GM12878 (cell line): ENCODE measurements around the gene CREB3L1. TPM values are rescaled to one million over a fixed set of nuclear protein-coding genes. Genes with fewer than 3 reads are reported as not detected.

Source experiments
- ATAC-seq: fragments of 200-7000 bp; cut with Tn5 transposase; 3 replicates; pipeline ENCODE4 v1.9.1; 2020; ENCODE audit warnings: mild to moderate bottlenecking, moderate library complexity
- BruUV-seq: library from RNA; stranded (reverse); fragments of 400-500 nt; replicated peaks from 2 replicates; lab custom pipeline; 2021; lab: Mats Ljungman, UMichigan
- CTCF ChIA-PET: fragments of 300-600 bp; sonication (Branson Sonifier 250); formaldehyde crosslinking; extraction: SDS; loops from one replicate; lab custom pipeline; 2021; ENCODE audit warnings: inconsistent platforms; lab: Yijun Ruan, JAX
- POLR2A ChIA-PET: fragments of 350-600 bp; formaldehyde crosslinking; extraction: SDS; loops from one replicate; lab custom pipeline; 2021; ENCODE audit warnings: inconsistent platforms; lab: Charles Lee
- RAD21 ChIA-PET: fragments of 300-600 bp; sonication (Branson Sonifier 250); formaldehyde crosslinking; loops from one replicate; lab custom pipeline; 2023; ENCODE audit warnings: antibody characterized with exemption; ENCODE audit not compliant: unreplicated experiment; lab: Charles Lee
- SMC1A ChIA-PET: fragments of 300-600 bp; sonication (Branson Sonifier 250); formaldehyde crosslinking; loops from one replicate; lab custom pipeline; 2023; ENCODE audit not compliant: unreplicated experiment, uncharacterized antibody; lab: Charles Lee
- DNase-seq: peaks from one replicate; pipeline ENCODE4 v3.0.0-alpha.2; 2011; ENCODE audit warnings: low read depth, low spot score
- FAIRE-seq: peaks from 3 replicates; lab custom pipeline; 2011; peaks lifted over from hg19 to GRCh38; lab: Jason Lieb, UNC
- H2AFZ ChIP-seq: 2 replicates; pipeline ENCODE4 v1.6.0; 2011; ENCODE audit warnings: low read depth, low read length, control low read depth; ENCODE audit not compliant: control insufficient read depth
- H3K27ac ChIP-seq: 2 replicates; pipeline ENCODE4 v1.5.1; 2011; ENCODE audit warnings: control low read depth; ENCODE audit not compliant: control insufficient read depth, insufficient read depth
- H3K27me3 ChIP-seq, 2 experiments: replicated peaks in 1 of 2; 2 replicates each; pipeline versions ENCODE4 v1.6.0 to v1.6.1; 2011; ENCODE audit warnings: low read length in 1 of 2; ENCODE audit not compliant: control insufficient read depth in 2 of 2, insufficient read depth in 2 of 2
- H3K36me3 ChIP-seq, 2 experiments: 2 replicates each; pipeline ENCODE4 v1.5.1; 2011; ENCODE audit warnings: low read length in 1 of 2; ENCODE audit not compliant: control insufficient read depth in 2 of 2, insufficient read depth in 2 of 2
- H3K4me1 ChIP-seq: 2 replicates; pipeline ENCODE4 v1.6.1; 2011; ENCODE audit warnings: mild to moderate bottlenecking, low read length, moderate library complexity, mixed read lengths; ENCODE audit not compliant: control insufficient read depth, insufficient read depth
- H3K4me2 ChIP-seq: 2 replicates; pipeline ENCODE4 v1.6.0; 2011; ENCODE audit warnings: control low read depth; ENCODE audit not compliant: control insufficient read depth, insufficient read depth
- H3K4me3 ChIP-seq: fragments of 200-600 bp; sonication (generic); 2 replicates; pipeline ENCODE4 v1.5.1; 2016
- H3K79me2 ChIP-seq: 2 replicates; pipeline ENCODE4 v1.6.0; 2011; ENCODE audit warnings: low read length; ENCODE audit not compliant: control insufficient read depth, insufficient read depth
- H3K9ac ChIP-seq: 2 replicates; pipeline ENCODE4 v1.8.0; 2011; ENCODE audit warnings: low read length, control low read depth, mixed read lengths; ENCODE audit not compliant: control insufficient read depth, insufficient read depth
- H3K9me3 ChIP-seq: replicated peaks from 3 replicates; pipeline ENCODE4 v1.5.1; 2011; ENCODE audit warnings: mild to moderate bottlenecking, low read length; ENCODE audit not compliant: control insufficient read depth, insufficient read depth
- H4K20me1 ChIP-seq: 2 replicates; pipeline ENCODE4 v1.6.0; 2011; ENCODE audit not compliant: control insufficient read depth, insufficient read depth
- BMI1 ChIP-seq: fragments of 450-650 bp; IDR thresholded peaks from 2 replicates; pipeline ENCODE4 v1.6.1; 2016; ENCODE audit warnings: mild to moderate bottlenecking, moderate library complexity, borderline replicate concordance
- CBX5 ChIP-seq: sonication (generic); IDR thresholded peaks from 2 replicates; pipeline ENCODE4 v1.6.1; 2016; ENCODE audit warnings: low read depth, moderate library complexity, mild to moderate bottlenecking, inconsistent platforms
- CREM ChIP-seq: IDR thresholded peaks from 2 replicates; pipeline ENCODE4 v1.6.1; 2014; ENCODE audit warnings: antibody characterized with exemption, low read depth
- EGR1 ChIP-seq, 2 experiments: IDR thresholded peaks; 1 replicate in 1 of 2; 2 replicates in 1 of 2; pipeline ENCODE4 v1.6.1; 2011 to 2012; ENCODE audit warnings: low read depth in 2 of 2, low read length in 2 of 2, borderline replicate concordance in 1 of 2, mild to moderate bottlenecking in 1 of 2, moderate library complexity in 1 of 2
- FOS ChIP-seq: IDR thresholded peaks from 3 replicates; pipeline ENCODE4 v1.6.1; 2011; ENCODE audit warnings: borderline replicate concordance; ENCODE audit not compliant: insufficient read length; ENCODE audit errors: extremely low read depth
- HDAC2 ChIP-seq: fragments of 200-600 bp; sonication (generic); IDR thresholded peaks from 2 replicates; pipeline ENCODE4 v1.6.1; 2017
- MXI1 ChIP-seq: fragments of 150-350 bp; IDR thresholded peaks from 2 replicates; pipeline ENCODE4 v1.6.1; 2011; ENCODE audit warnings: low read depth, mild to moderate bottlenecking, inconsistent platforms, low read length, improper control_type of control experiment
- NFYA ChIP-seq: IDR thresholded peaks from 2 replicates; pipeline ENCODE4 v1.6.1; 2011; ENCODE audit warnings: low read depth, mild to moderate bottlenecking, low read length, improper control_type of control experiment, borderline replicate concordance
- PAX5 ChIP-seq: IDR thresholded peaks from 2 replicates; pipeline ENCODE4 v1.6.1; 2011; ENCODE audit warnings: low read depth, low read length, borderline replicate concordance
- POLR2AphosphoS2 ChIP-seq: IDR thresholded peaks from 2 replicates; pipeline ENCODE4 v1.6.1; 2011; ENCODE audit warnings: low read depth, mild to moderate bottlenecking, low read length, improper control_type of control experiment, moderate library complexity
- POLR2AphosphoS5 ChIP-seq: IDR thresholded peaks from 2 replicates; pipeline ENCODE4 v1.6.1; 2011; ENCODE audit warnings: mild to moderate bottlenecking, low read length, inconsistent platforms
- RAD21 ChIP-seq: IDR thresholded peaks from 2 replicates; pipeline ENCODE4 v1.6.1; 2011; ENCODE audit warnings: mild to moderate bottlenecking, low read depth, low read length, moderate library complexity; ENCODE audit not compliant: insufficient read depth
- RUNX3 ChIP-seq: IDR thresholded peaks from 2 replicates; pipeline ENCODE4 v1.6.1; 2012; ENCODE audit warnings: low read length, inconsistent platforms
- TARDBP ChIP-seq: IDR thresholded peaks from 2 replicates; pipeline ENCODE4 v1.6.1; 2016; ENCODE audit warnings: borderline replicate concordance
- ZNF687 ChIP-seq: fragments of 450-650 bp; IDR thresholded peaks from 2 replicates; pipeline ENCODE4 v1.6.1; 2017; ENCODE audit warnings: mild to moderate bottlenecking, moderate library complexity
- WGBS: methylation state at CpG from one replicate; pipeline ENCODE4 v1.1.6; 2016; ENCODE audit warnings: low lambda C conversion rate; ENCODE audit not compliant: insufficient replicate concordance, insufficient coverage; ENCODE audit errors: missing lambda C conversion rate; 5-methylcytosine and 5-hydroxymethylcytosine counted together
- in situ Hi-C: fragments of 300-500 bp; cut with MboI; formaldehyde crosslinking; loops from 9 replicates; pipeline ENCODE4 v1.14.3; 2018; ENCODE audit warnings: mixed read lengths
- intact Hi-C: fragments of 100-400 bp; cut with micrococcal nuclease; formaldehyde crosslinking; loops from one replicate; pipeline ENCODE4 v1.14.2; 2022; ENCODE audit not compliant: unreplicated experiment
- polyA plus RNA-seq, 11 experiments: library from polyadenylated mRNA; depleted of rRNA in 4 of 11; unstranded in 6 of 11; stranded (reverse) in 5 of 11; fragments of >200 nt; fragmentation: Nextera tagmentation in 4 of 11; fragmentation: Illumina TruSeq in 1 of 11; extraction: Ambion mirVana in 4 of 11; extraction: Trizol in 1 of 11; gene quantifications; 1 replicate in 1 of 11; 2 replicates in 10 of 11; pipeline versions ENCODE4 v1.2.1 to v1.2.3, GENCODE V29; 2011 to 2016; ENCODE audit warnings: inconsistent platforms in 2 of 11, missing spikeins in 2 of 11, low read depth in 1 of 11
- total RNA-seq, 4 experiments: library from RNA; depleted of rRNA in 3 of 4; stranded (reverse); fragments of >200 nt in 3 of 4; fragmentation: Illumina TruSeq in 1 of 4; extraction: Trizol in 1 of 4; gene quantifications; 2 replicates each; pipeline versions ENCODE4 v1.2.1 to v1.2.3, GENCODE V29; 2013 to 2021

Gene CREB3L1
- total and polyA plus RNA-seq, 10 of the 15 experiments (the other 5 are each of a cell fraction or from before 2014, with no cell fraction given), result 0.03 to 1.4 (median 0.22) TPM

- TF ChIP-seq BMI1, result no peak
- TF ChIP-seq FOS, result no peak
- TF ChIP-seq CBX5, result no peak
- TF ChIP-seq EGR1 (IDR thresholded peaks at IDR 0.05; ENCODE audit: borderline replicate concordance in 1 of 2, low read depth in 2 of 2, low read length in 2 of 2), result no peak
- no peak for TF ChIP-seq CREM
- no peak for TF ChIP-seq POLR2AphosphoS5
These were observed 6.8 kb upstream of the CREB3L1 start (continued) for GRCh38 chr11:46270684-46271083.

- Histone ChIP-seq H3K27ac (peak overlapping the region; percentile 53), H3K9ac (no peak overlapping the region), H3K27me3 (no peaks in the 10 kb centered on the region), H3K4me1 (peaks cover 21% of the 10 kb centered on the region), H2AFZ (no peak overlapping the region), H3K36me3 (no peaks in the 10 kb centered on the region), H3K4me2 (no peak overlapping the region; the same call in 1 of the 2 replicates), H3K79me2 (no peaks in the 10 kb centered on the region), H3K9me3 (no peaks in the 10 kb centered on the region), H3K4me3 (no peak overlapping the region), H4K20me1 (no peaks in the 10 kb centered on the region)
- intact Hi-C loops (no loop called here), in situ Hi-C loops (no loop called here)
- POLR2A ChIA-PET, result interaction anchor here (1.0 to 1.8 kb wide), 3 partner anchors 14 to 74 kb away, joined by 3 to 8 read pairs (median 4); no protein-coding TSS in a partner anchor
- no peak for ATAC-seq
- 93% methylated on average over 1 of the region's 1 CpG for WGBS
- RAD21 ChIA-PET, result interaction anchor here (1.1 to 1.2 kb wide), 2 partner anchors 28 to 42 kb away, joined by 3 to 4 read pairs; no protein-coding TSS in a partner anchor
- SMC1A ChIA-PET, result interaction anchor here (1.0 to 3.4 kb wide), 7 partner anchors 8 to 175 kb away, joined by 3 to 15 read pairs (median 6); no protein-coding TSS in a partner anchor
- TF ChIP-seq RAD21 (no peak), POLR2AphosphoS2 (no peak), HDAC2 (no peak), TARDBP (no peak), NFYA (no peak), PAX5 (no peak), RUNX3 (no peak), MXI1 (no peak), ZNF687 (0 out of 2 replicates have a peak, but pooled peaks have one; percentile 3)
- no peak for DNase-seq
- CTCF ChIA-PET, result interaction anchor here (0.8 to 4.3 kb wide), 7 partner anchors 15 to 43 kb away, joined by 3 to 36 read pairs (median 5); no protein-coding TSS in a partner anchor
- no TSS peak for BruUV-seq
- FAIRE-seq, result no peak
These were observed 6.1 kb upstream of the CREB3L1 start for GRCh38 chr11:46271407-46271806.
